Gastrocnemius medialis (tissue), 4 donors: ENCODE measurements around the gene FGG. TPM values are rescaled to one million over a fixed set of nuclear protein-coding genes. Genes with fewer than 3 reads are reported as not detected.
"Not testable (repeated sequence)": the region's sequence is repeated elsewhere in the genome, so short reads cannot be mapped to it uniquely, and the experiment has no call there.

Experiments
- ATAC-seq, 2 donors: fragments of 150-250 bp; one replicate each; pipeline ENCODE4 v1.9.1; 2016
- DNase-seq, 2 donors: peaks; one replicate each; pipeline ENCODE4 v3.0.0-alpha.2; 2019
- H3K27ac ChIP-seq, 4 donors: fragments of 200-600 bp; sonication (generic); 1 replicate in 1 of 4; 2 replicates in 3 of 4; pipeline ENCODE4 v1.5.1; 2016 to 2018; ENCODE audit warnings: mild to moderate bottlenecking in 2 of 4, moderate library complexity in 1 of 4
- H3K27me3 ChIP-seq, 3 donors: fragments of 200-600 bp; sonication (generic) in 2 of 3; 1 replicate in 1 of 3; 2 replicates in 2 of 3; pipeline versions ENCODE4 v1.5.1 to v1.6.0; 2016 to 2019; ENCODE audit warnings: mild to moderate bottlenecking in 1 of 3, moderate library complexity in 1 of 3
- H3K36me3 ChIP-seq, 2 donors: fragments of 200-600 bp; sonication (generic) in 1 of 2; one replicate each; pipeline ENCODE4 v1.5.1; 2017 to 2018
- H3K4me1 ChIP-seq, 2 donors: fragments of 200-600 bp; sonication (generic) in 1 of 2; one replicate each; pipeline ENCODE4 v1.5.1; 2016 to 2017; ENCODE audit warnings: mild to moderate bottlenecking in 2 of 2
- H3K4me3 ChIP-seq, 4 donors: fragments of 200-600 bp; sonication (generic) in 3 of 4; 1 replicate in 1 of 4; 2 replicates in 3 of 4; pipeline ENCODE4 v1.5.1; 2016 to 2019; ENCODE audit warnings: mild to moderate bottlenecking in 2 of 4
- H3K9me3 ChIP-seq, 3 donors: fragments of 200-600 bp; sonication (generic) in 2 of 3; 1 replicate in 1 of 3; 2 replicates in 2 of 3; pipeline ENCODE4 v1.5.1; 2016 to 2019
- CTCF ChIP-seq, 5 experiments: fragments of 450-650 bp in 3 of 5; fragments of 200-600 bp in 2 of 5; sonication (generic) in 2 of 5; IDR thresholded peaks in 4 of 5; conservative IDR thresholded peaks in 1 of 5; 1 replicate in 4 of 5; 2 replicates in 1 of 5; pipeline ENCODE4 v1.5.1; 2016 to 2019; ENCODE audit warnings: antibody characterized with exemption in 5 of 5, mild to moderate bottlenecking in 3 of 5, moderate library complexity in 3 of 5
- POLR2A ChIP-seq, 2 donors: fragments of 450-650 bp; IDR thresholded peaks; one replicate each; pipeline ENCODE4 v1.6.1; 2017; ENCODE audit warnings: antibody characterized with exemption in 2 of 2, mild to moderate bottlenecking in 2 of 2, moderate library complexity in 2 of 2
- in situ Hi-C, 4 donors: fragments of 200-750 bp; cut with MboI; loops; one replicate each; pipeline versions ENCODE4 v1.15.0 to v1.8.0; 2017; ENCODE audit warnings: low sequenced_read_pairs in 4 of 4
- intact Hi-C: fragments of 100-400 bp; cut with DNase I; formaldehyde crosslinking; loops from one replicate; pipeline ENCODE4 v1.15.1; 2023; ENCODE audit warnings: low total_unique reads
- total RNA-seq, 4 donors: library from RNA; depleted of rRNA; stranded (reverse); fragments of >200 nt; gene quantifications; one replicate each; pipeline versions ENCODE4 v1.1.0 to v1.2.3, GENCODE V29; 2016

Gene FGG
- total RNA-seq, 4 donors from 2014 or later: 21.0 to 44.3 TPM; not detected in 2

- Histone ChIP-seq H3K36me3 (no peaks in the 10 kb centered on the region), H3K4me1 (no peaks in the 10 kb centered on the region), H3K27me3 (no peaks in the 10 kb centered on the region), H3K9me3 (no peaks in the 10 kb centered on the region), H3K4me3 (no peak overlapping the region), H3K27ac (no peak overlapping the region)
- ATAC-seq (no peak), DNase-seq (no peak)
- intact Hi-C loops (no loop called here), in situ Hi-C loops (no loop called here)
- TF ChIP-seq CTCF (IDR thresholded peaks at IDR 0.05 in 4 of 5, conservative IDR thresholded peaks at IDR 0.05 in 1 of 5): no peak
- no peak for TF ChIP-seq POLR2A (IDR thresholded peaks at IDR 0.05)
Measured at GRCh38 chr4:154595807-154596206, 16.6 kb downstream of the FGG start.

GRCh38 chr4:154594343-154594742, 18.1 kb downstream of the FGG start:
- H3K27me3 ChIP-seq, H3K9me3 ChIP-seq, H3K4me1 ChIP-seq, H3K36me3 ChIP-seq, DNase-seq, H3K27ac ChIP-seq, intact Hi-C loops, in situ Hi-C loops, H3K4me3 ChIP-seq, ATAC-seq: not testable (repeated sequence)

- intact Hi-C loops (no loop called here), in situ Hi-C loops (no loop called here)
- TF ChIP-seq POLR2A (IDR thresholded peaks at IDR 0.05): no peak
- no peak for TF ChIP-seq CTCF (IDR thresholded peaks at IDR 0.05 in 4 of 5, conservative IDR thresholded peaks at IDR 0.05 in 1 of 5)
- ATAC-seq (no peak), DNase-seq (no peak)
- Histone ChIP-seq H3K36me3 (no peaks in the 10 kb centered on the region), H3K4me1 (no peaks in the 10 kb centered on the region), H3K9me3 (no peaks in the 10 kb centered on the region), H3K4me3 (no peak overlapping the region), H3K27me3 (peaks cover 0 to 1% (median 0%) of the 10 kb centered on the region in 3 donors), H3K27ac (no peak overlapping the region)
Measured at GRCh38 chr4:154593868-154594267, 18.6 kb downstream of the FGG start.

GRCh38 chr4:154591890-154592289, 20.6 kb downstream of the FGG start:
- H3K4me3 ChIP-seq: no peak overlapping the region
- H3K4me1 ChIP-seq: no peaks in the 10 kb centered on the region
- in situ Hi-C loops (no loop called here), intact Hi-C loops (no loop called here)
- H3K27me3 ChIP-seq: peaks cover 0 to 3% (median 0%) of the 10 kb centered on the region in 3 donors
- H3K36me3 ChIP-seq: no peaks in the 10 kb centered on the region
- no peak for ATAC-seq
- no peaks in the 10 kb centered on the region for H3K9me3 ChIP-seq
- no peak overlapping the region for H3K27ac ChIP-seq
- DNase-seq: no peak
- no peak for TF ChIP-seq CTCF (IDR thresholded peaks at IDR 0.05 in 4 of 5, conservative IDR thresholded peaks at IDR 0.05 in 1 of 5)

GRCh38 chr4:154590329-154591006, 22.0 kb downstream of the FGG start, which contains the start of gene FGA:
FGA (minus strand) TSS chr4:154590742; CDS start chr4:154590687, 55 bp downstream.
- no peak for ATAC-seq
- Histone ChIP-seq H3K4me1 (no peaks in the 10 kb centered on the region), H3K27me3 (peaks cover 0 to 3% (median 0%) of the 10 kb centered on the region in 3 donors), H3K27ac (no peak within 1 kb of the TSS), H3K36me3 (no peaks in the 10 kb centered on the region), H3K9me3 (no peaks in the 10 kb centered on the region), H3K4me3 (no peak within 1 kb of the TSS)
- intact Hi-C loops (no loop called here), in situ Hi-C loops (no loop called here)
- DNase-seq: no peak
- TF ChIP-seq POLR2A (IDR thresholded peaks at IDR 0.05): no peak
- no peak for TF ChIP-seq CTCF (IDR thresholded peaks at IDR 0.05 in 4 of 5, conservative IDR thresholded peaks at IDR 0.05 in 1 of 5)
